H9 (cell line): ENCODE data around the gene FOXP4. TPM values are rescaled to one million over a fixed set of nuclear protein-coding genes. Genes with fewer than 3 reads are reported as not detected.

ENCODE experiments used
- DNase-seq: peaks from one replicate; pipeline ENCODE4 v3.0.0-alpha.2; 2017
- H2AFZ ChIP-seq: one replicate; pipeline ENCODE4 v1.6.1; 2013; ENCODE audit warnings: mild to moderate bottlenecking, low read length, control low read depth, moderate library complexity
- H2AK5ac ChIP-seq: 2 replicates; pipeline ENCODE4 v1.6.1; 2013; ENCODE audit warnings: low read length, control low read depth, mixed read lengths; ENCODE audit not compliant: insufficient read length
- H2BK120ac ChIP-seq: one replicate; pipeline ENCODE4 v1.6.1; 2013; ENCODE audit warnings: low read depth, mild to moderate bottlenecking, low read length, control low read depth, inconsistent platforms; ENCODE audit not compliant: poor library complexity, severe bottlenecking
- H2BK12ac ChIP-seq: 2 replicates; pipeline ENCODE4 v1.6.1; 2013; ENCODE audit warnings: low read length, control low read depth, mixed read lengths, low read depth; ENCODE audit not compliant: insufficient read length
- H2BK15ac ChIP-seq: 2 replicates; pipeline ENCODE4 v1.6.1; 2013; ENCODE audit warnings: low read depth, low read length, control low read depth
- H2BK20ac ChIP-seq: one replicate; pipeline ENCODE4 v1.6.1; 2013; ENCODE audit warnings: low read depth, mild to moderate bottlenecking, low read length, control low read depth, inconsistent platforms; ENCODE audit not compliant: poor library complexity, severe bottlenecking
- H2BK5ac ChIP-seq: 2 replicates; pipeline ENCODE4 v1.6.1; 2013; ENCODE audit warnings: low read length, control low read depth, mixed read lengths; ENCODE audit not compliant: insufficient read length
- H3K14ac ChIP-seq: 2 replicates; pipeline ENCODE4 v1.6.1; 2013; ENCODE audit warnings: low read length, control low read depth; ENCODE audit not compliant: insufficient read depth
- H3K18ac ChIP-seq: 2 replicates; pipeline ENCODE4 v1.6.1; 2013; ENCODE audit warnings: low read depth, mild to moderate bottlenecking, mixed read lengths, low read length, control low read depth; ENCODE audit not compliant: insufficient read length
- H3K23ac ChIP-seq: 2 replicates; pipeline ENCODE4 v1.6.1; 2013; ENCODE audit warnings: low read length, control low read depth, mixed read lengths, low read depth; ENCODE audit not compliant: insufficient read length
- H3K23me2 ChIP-seq: 2 replicates; pipeline ENCODE4 v1.6.1; 2013; ENCODE audit warnings: low read depth, mild to moderate bottlenecking, mixed read lengths, low read length, control low read depth; ENCODE audit not compliant: insufficient read length, poor library complexity, severe bottlenecking
- H3K27ac ChIP-seq: 2 replicates; pipeline ENCODE4 v1.5.1; 2013; ENCODE audit warnings: low read length, control low read depth, mixed read lengths, low read depth; ENCODE audit not compliant: insufficient read length
- H3K27me3 ChIP-seq: 2 replicates; pipeline ENCODE4 v1.6.1; 2013; ENCODE audit warnings: low read length, control low read depth, inconsistent platforms; ENCODE audit not compliant: insufficient read depth
- H3K4ac ChIP-seq: 2 replicates; pipeline ENCODE4 v1.6.1; 2013; ENCODE audit warnings: low read depth, mild to moderate bottlenecking, control low read depth, inconsistent platforms, low read length, moderate library complexity
- H3K4me1 ChIP-seq: 2 replicates; pipeline ENCODE4 v1.6.1; 2013; ENCODE audit warnings: low read length, control low read depth, inconsistent platforms; ENCODE audit not compliant: insufficient read depth
- H3K4me2 ChIP-seq: 2 replicates; pipeline ENCODE4 v1.6.1; 2013; ENCODE audit warnings: low read length, control low read depth, mixed read lengths; ENCODE audit not compliant: insufficient read length, insufficient read depth
- H3K56ac ChIP-seq: 2 replicates; pipeline ENCODE4 v1.6.1; 2013; ENCODE audit warnings: low read depth, mild to moderate bottlenecking, mixed read lengths, low read length, control low read depth; ENCODE audit not compliant: insufficient read length
- H3K79me1 ChIP-seq: 2 replicates; pipeline ENCODE4 v1.6.1; 2013; ENCODE audit warnings: low read depth, mild to moderate bottlenecking, moderate library complexity, low read length, control low read depth, inconsistent platforms; ENCODE audit not compliant: insufficient read depth, poor library complexity, severe bottlenecking
- H3K79me2 ChIP-seq: 2 replicates; pipeline ENCODE4 v1.6.1; 2013; ENCODE audit warnings: low read length, control low read depth, inconsistent platforms; ENCODE audit not compliant: insufficient read depth
- H3K9ac ChIP-seq: 2 replicates; pipeline ENCODE4 v1.6.1; 2013; ENCODE audit warnings: low read length, control low read depth, mixed read lengths; ENCODE audit not compliant: insufficient read length; ENCODE audit errors: extremely low read depth
- H3K9me3 ChIP-seq: one replicate; pipeline ENCODE4 v1.6.1; 2013; ENCODE audit warnings: low read depth, low read length, inconsistent platforms; ENCODE audit not compliant: control insufficient read depth
- H3T11ph ChIP-seq: one replicate; pipeline ENCODE4 v1.6.1; 2013; ENCODE audit warnings: mild to moderate bottlenecking, low read length, control low read depth, inconsistent platforms
- H4K20me1 ChIP-seq: one replicate; pipeline ENCODE4 v1.6.1; 2013; ENCODE audit not compliant: control insufficient read depth, insufficient read length, insufficient read depth
- H4K5ac ChIP-seq: 2 replicates; pipeline ENCODE4 v1.6.1; 2013; ENCODE audit warnings: low read depth, mild to moderate bottlenecking, mixed read lengths, low read length, control low read depth; ENCODE audit not compliant: insufficient read length
- H4K8ac ChIP-seq: replicated peaks from 2 replicates; pipeline ENCODE4 v1.6.1; 2013; ENCODE audit warnings: low read length, control low read depth, mixed read lengths, low read depth; ENCODE audit not compliant: insufficient read length
- H4K91ac ChIP-seq: 2 replicates; pipeline ENCODE4 v1.6.1; 2013; ENCODE audit warnings: low read depth, mild to moderate bottlenecking, moderate library complexity, mixed read lengths, low read length, control low read depth; ENCODE audit not compliant: insufficient read length
- H3K27ac Mint-ChIP-seq, 3 experiments: 2 replicates in 2 of 3; 3 replicates in 1 of 3; pipeline ENCODE4 v1.8.0; 2020 to 2021; ENCODE audit warnings: mixed read lengths in 3 of 3, mild to moderate bottlenecking in 1 of 3, moderate library complexity in 1 of 3
- H3K27me3 Mint-ChIP-seq: 2 replicates; pipeline ENCODE4 v1.8.0; 2021; ENCODE audit warnings: low read depth, mild to moderate bottlenecking, moderate library complexity, mixed read lengths
- H3K36me3 Mint-ChIP-seq, 3 experiments: 2 replicates in 2 of 3; 3 replicates in 1 of 3; pipeline ENCODE4 v1.8.0; 2020 to 2021; ENCODE audit warnings: low read depth in 3 of 3, mixed read lengths in 3 of 3; ENCODE audit not compliant: insufficient read depth in 1 of 3
- H3K4me1 Mint-ChIP-seq, 2 experiments: 2 replicates each; pipeline ENCODE4 v1.8.0; 2020; ENCODE audit warnings: mixed read lengths in 2 of 2
- H3K4me3 Mint-ChIP-seq, 2 experiments: 2 replicates in 1 of 2; 3 replicates in 1 of 2; pipeline ENCODE4 v1.8.0; 2020 to 2021; ENCODE audit warnings: mild to moderate bottlenecking in 2 of 2, mixed read lengths in 2 of 2, moderate library complexity in 1 of 2
- H3K9me3 Mint-ChIP-seq, 2 experiments: 2 replicates in 1 of 2; 3 replicates in 1 of 2; pipeline ENCODE4 v1.8.0; 2020; ENCODE audit warnings: mild to moderate bottlenecking in 2 of 2, mixed read lengths in 2 of 2, moderate library complexity in 1 of 2
- CTCF ChIP-seq: fragments of 200-600 bp; sonication (generic); conservative IDR thresholded peaks from 3 replicates; pipeline ENCODE4 v1.8.0; 2021; ENCODE audit warnings: antibody characterized with exemption, mild to moderate bottlenecking
- WGBS: extraction: QIAGEN DNeasy Blood & Tissue Kit; methylation state at CpG from one replicate; pipeline ENCODE4 v1.1.7; 2013; ENCODE audit warnings: missing lambda C conversion rate, low lambda C conversion rate, mixed read lengths; ENCODE audit not compliant: insufficient read length; ENCODE audit errors: extremely low coverage; 5-methylcytosine and 5-hydroxymethylcytosine counted together
- total RNA-seq: library from RNA; stranded (reverse); gene quantifications from 2 replicates; pipeline ENCODE4 v1.2.1, GENCODE V29; 2021

Gene FOXP4
- total RNA-seq, 1 experiment from 2014 or later = 18.2 TPM

GRCh38 chr6:41600499-41601247 is 54.5 kb downstream of the FOXP4 start:
- 0 out of 7 replicates have a peak overlapping the region, but pooled peaks of 1 of the 3 experiments have one; percentile 33 for H3K27ac Mint-ChIP-seq
- no peak overlapping the region for H4K91ac ChIP-seq
- H3K4ac ChIP-seq = no peak overlapping the region
- DNase-seq = no peak
- no peak overlapping the region for H3T11ph ChIP-seq
- H3K4me3 Mint-ChIP-seq = peak overlapping the region in 1 of 2 experiments; percentile 7; a peak in 1 of 5 replicates
- no peaks in the 10 kb centered on the region for H3K79me1 ChIP-seq
- H2AFZ ChIP-seq = no peak overlapping the region
- no peak overlapping the region for H3K18ac ChIP-seq
- no peak overlapping the region for H2BK15ac ChIP-seq
- no peak overlapping the region for H3K56ac ChIP-seq
- peaks cover 3% of the 10 kb centered on the region for H3K23me2 ChIP-seq
- no peak overlapping the region for H4K8ac ChIP-seq
- no peak overlapping the region for H2AK5ac ChIP-seq
- H4K5ac ChIP-seq = no peak overlapping the region
- peaks cover 19 to 45% of the 10 kb centered on the region in 2 experiments for H3K4me1 Mint-ChIP-seq
- H2BK5ac ChIP-seq = no peak overlapping the region
- peaks cover 7% of the 10 kb centered on the region for H3K27me3 Mint-ChIP-seq
- H2BK20ac ChIP-seq = no peak overlapping the region
- H3K23ac ChIP-seq = no peak overlapping the region
- no peak overlapping the region for H3K14ac ChIP-seq
- H3K9me3 Mint-ChIP-seq = no peaks in the 10 kb centered on the region; a peak in 1 of 5 replicates
- H3K9ac ChIP-seq = no peak overlapping the region
- no peak overlapping the region for H2BK12ac ChIP-seq
- peaks cover 2% of the 10 kb centered on the region; the same call in 1 of the 2 replicates for H3K4me1 ChIP-seq
- no peak overlapping the region for H3K4me2 ChIP-seq
- no peak overlapping the region for H3K27ac ChIP-seq
- WGBS = no CpG with 5 or more reads among the region's 22 CpGs
- H3K9me3 ChIP-seq = no peaks in the 10 kb centered on the region
- H3K27me3 ChIP-seq = no peaks in the 10 kb centered on the region
- no peaks in the 10 kb centered on the region for H3K79me2 ChIP-seq
- peaks cover 3% of the 10 kb centered on the region for H4K20me1 ChIP-seq
- no peak overlapping the region for H2BK120ac ChIP-seq
- H3K36me3 Mint-ChIP-seq = peaks cover 0 to 12% (median 0%) of the 10 kb centered on the region in 3 experiments; a peak in 1 of 7 replicates
- no peak for TF ChIP-seq CTCF
